ENCODE measurements around the gene HLA-DMB.
A peak's percentile ranks its signal among the peaks of the same experiment; 100 is the strongest.

- peak; percentile 50 to 62 (median 58) for TF ChIP-seq CTCF (IDR thresholded peaks at IDR 0.05)
- no peak for TF ChIP-seq EP300 (IDR thresholded peaks at IDR 0.05)
Measured at GRCh38 chr6:32967151-32968091, 26.6 kb upstream of the HLA-DMB start.

Data from esophagus muscularis mucosa (tissue), 3 donors.